ENCODE data around the gene TNFAIP3.

Gene TNFAIP3

DNA sequence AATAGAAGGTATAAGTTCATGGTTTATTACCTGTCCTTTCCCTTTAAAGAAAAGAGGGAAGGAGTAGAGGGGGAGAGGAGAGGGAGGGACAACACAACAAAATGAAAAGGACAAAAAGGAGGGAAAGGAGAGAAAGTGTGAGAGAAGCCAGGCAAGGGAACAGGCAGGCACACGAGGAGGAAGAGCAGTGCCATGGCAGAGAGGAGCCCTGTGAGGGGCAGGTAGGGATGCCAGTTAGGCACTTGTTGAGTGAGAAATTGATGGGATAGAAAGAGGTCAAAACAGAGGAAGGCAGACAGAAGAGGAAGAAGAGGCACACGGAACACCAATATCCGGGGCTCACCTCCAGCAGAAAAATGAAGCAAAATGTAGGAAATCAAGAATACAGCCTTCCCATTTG, 42.5 kb downstream of the TNFAIP3 start:
- TF ChIP-seq, protein P1, sequence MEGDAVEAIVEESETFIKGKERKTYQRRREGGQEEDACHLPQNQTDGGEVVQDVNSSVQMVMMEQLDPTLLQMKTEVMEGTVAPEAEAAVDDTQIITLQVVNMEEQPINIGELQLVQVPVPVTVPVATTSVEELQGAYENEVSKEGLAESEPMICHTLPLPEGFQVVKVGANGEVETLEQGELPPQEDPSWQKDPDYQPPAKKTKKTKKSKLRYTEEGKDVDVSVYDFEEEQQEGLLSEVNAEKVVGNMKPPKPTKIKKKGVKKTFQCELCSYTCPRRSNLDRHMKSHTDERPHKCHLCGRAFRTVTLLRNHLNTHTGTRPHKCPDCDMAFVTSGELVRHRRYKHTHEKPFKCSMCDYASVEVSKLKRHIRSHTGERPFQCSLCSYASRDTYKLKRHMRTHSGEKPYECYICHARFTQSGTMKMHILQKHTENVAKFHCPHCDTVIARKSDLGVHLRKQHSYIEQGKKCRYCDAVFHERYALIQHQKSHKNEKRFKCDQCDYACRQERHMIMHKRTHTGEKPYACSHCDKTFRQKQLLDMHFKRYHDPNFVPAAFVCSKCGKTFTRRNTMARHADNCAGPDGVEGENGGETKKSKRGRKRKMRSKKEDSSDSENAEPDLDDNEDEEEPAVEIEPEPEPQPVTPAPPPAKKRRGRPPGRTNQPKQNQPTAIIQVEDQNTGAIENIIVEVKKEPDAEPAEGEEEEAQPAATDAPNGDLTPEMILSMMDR (conservative IDR thresholded peaks at IDR 0.05; ENCODE audit: low read depth, low read length) = no peak

GRCh38 chr6:137910424-137910834, 43.4 kb downstream of the TNFAIP3 start:
- no peak overlapping the region for H3K4me3 ChIP-seq (ENCODE audit: low read length)
- no peak for DNase-seq (ENCODE audit: low read depth)
- TF ChIP-seq, protein P1 (conservative IDR thresholded peaks at IDR 0.05; ENCODE audit: low read depth, low read length) = no peak

More for the DNA sequence above, 42.5 kb downstream of the TNFAIP3 start:
- H3K4me3 ChIP-seq (ENCODE audit: low read length) = no peak overlapping the region
- no peak for DNase-seq (ENCODE audit: low read depth)

DNA sequence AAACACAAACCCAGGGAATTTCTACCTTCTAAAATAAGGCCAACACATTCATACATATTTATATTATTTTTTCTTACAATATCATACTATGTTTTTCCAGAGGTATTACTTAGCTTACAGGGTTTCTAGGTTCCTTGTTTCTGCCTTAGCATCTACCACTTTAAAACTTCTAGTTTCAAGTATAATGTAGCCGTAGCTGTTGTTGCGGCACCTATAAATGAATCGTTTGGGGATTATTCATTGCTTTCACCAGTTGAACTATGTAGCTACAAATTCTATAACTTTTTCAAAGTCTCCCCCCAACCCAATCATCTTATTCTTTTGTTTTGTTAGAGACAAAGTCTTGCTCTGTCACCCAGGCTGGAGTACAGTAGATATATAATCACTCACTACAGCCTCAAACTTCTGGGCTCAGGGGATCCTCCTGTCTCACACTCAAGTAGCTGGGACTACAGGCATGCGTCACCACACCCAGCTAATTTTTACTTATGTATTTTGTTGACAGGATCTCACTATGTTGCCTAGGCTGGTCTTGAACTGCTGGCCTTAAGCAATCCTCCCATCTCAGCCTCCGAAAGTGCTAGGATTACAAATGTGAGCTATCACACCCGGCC, 43.9 kb downstream of the TNFAIP3 start:
- TF ChIP-seq, protein P1 (conservative IDR thresholded peaks at IDR 0.05; ENCODE audit: low read depth, low read length) = no peak
- no peak for DNase-seq (ENCODE audit: low read depth)
- H3K4me3 ChIP-seq (ENCODE audit: low read length) = no peak overlapping the region

DNA sequence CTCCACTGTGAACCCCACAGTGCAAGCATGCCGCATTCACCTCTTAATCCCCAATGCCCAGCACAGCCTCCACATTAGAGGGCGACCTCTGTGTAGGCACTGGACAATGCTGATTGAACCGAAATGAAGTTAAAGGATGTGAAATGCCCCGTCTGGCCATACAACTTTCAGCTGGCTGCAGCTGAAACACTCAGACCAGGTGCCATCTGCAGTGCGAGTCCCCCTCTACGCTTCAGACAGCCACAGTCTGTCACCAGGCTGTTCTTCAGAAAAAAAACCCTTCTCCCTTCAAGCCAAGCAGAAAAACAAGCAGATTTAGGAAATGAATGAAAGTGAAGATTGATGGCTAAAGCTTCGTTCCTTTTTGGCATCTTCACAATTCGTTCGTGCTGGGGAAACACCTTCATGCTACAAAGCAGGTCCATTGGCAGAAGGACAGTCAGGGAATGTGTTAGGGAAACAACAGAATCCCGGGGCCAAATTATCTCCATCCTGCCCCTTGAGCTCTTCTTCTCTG, 44.7 kb downstream of the TNFAIP3 start:
- H3K4me3 ChIP-seq (ENCODE audit: low read length) = no peak overlapping the region
- no peak for DNase-seq (ENCODE audit: low read depth)

GRCh38 chr6:137912813-137913212, 45.8 kb downstream of the TNFAIP3 start:
- no peak overlapping the region for H3K4me3 ChIP-seq (ENCODE audit: low read length)
- TF ChIP-seq, protein P1 (conservative IDR thresholded peaks at IDR 0.05; ENCODE audit: low read depth, low read length) = no peak
- DNase-seq (ENCODE audit: low read depth) = no peak

More for the DNA sequence above, 44.7 kb downstream of the TNFAIP3 start:
- TF ChIP-seq, protein P1 (conservative IDR thresholded peaks at IDR 0.05; ENCODE audit: low read depth, low read length) = no peak

DNA sequence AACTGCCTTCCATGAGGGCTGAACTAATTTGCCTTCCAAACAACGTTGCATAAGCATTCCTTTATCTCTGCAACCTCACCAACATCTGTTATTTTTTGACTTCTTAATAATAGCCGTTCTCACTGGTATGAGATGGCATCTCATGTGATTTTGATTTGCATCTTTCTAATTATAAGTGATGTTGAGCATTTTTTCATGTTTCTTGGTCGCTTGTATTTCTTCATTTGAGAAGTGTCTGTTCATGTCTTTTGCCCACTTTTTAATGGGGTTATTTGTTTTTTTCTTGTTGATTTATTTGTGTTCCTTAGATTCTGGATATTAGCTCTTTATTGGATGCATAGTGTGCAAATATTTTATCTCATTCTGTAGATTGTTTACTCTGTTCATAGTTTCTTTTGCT, 46.4 kb downstream of the TNFAIP3 start:
- DNase-seq (ENCODE audit: low read depth) = no peak
- H3K4me3 ChIP-seq (ENCODE audit: low read length) = no peak overlapping the region
- TF ChIP-seq, protein P1 (conservative IDR thresholded peaks at IDR 0.05; ENCODE audit: low read depth, low read length) = no peak

DNA sequence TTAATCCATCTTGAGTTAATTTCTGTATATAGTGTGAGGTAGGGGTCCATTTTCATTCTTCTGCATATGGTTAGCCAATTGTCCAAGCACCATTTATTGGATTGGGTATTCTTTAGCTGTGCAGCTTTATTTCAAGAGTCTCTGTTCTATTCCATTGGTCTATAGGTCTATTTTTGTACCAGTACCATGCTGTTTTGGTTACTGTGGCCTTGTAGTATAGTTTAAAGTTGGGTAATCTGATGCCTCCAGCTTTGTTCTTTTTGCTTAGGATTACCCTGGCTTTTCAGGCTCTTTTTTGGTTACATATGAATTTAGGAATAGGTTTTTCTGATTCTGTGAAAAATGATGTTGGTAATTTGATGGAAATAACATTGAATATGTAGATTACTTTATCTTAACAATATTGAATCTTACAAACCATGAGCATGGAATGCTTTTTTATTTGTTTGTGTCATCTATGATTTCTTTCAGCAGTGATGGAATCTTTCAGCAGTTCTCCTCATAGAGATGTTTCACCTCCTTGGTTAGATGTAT, 47.0 kb downstream of the TNFAIP3 start:
- TF ChIP-seq, protein P1 (conservative IDR thresholded peaks at IDR 0.05; ENCODE audit: low read depth, low read length) = no peak
- DNase-seq (ENCODE audit: low read depth) = no peak
- H3K4me3 ChIP-seq (ENCODE audit: low read length) = no peak overlapping the region
